WTC11 (cell line): ENCODE data around the gene CCNQ.

ENCODE experiments used
- ATF2 ChIP-seq: sonication (generic); formaldehyde crosslinking; IDR thresholded peaks from 2 replicates; pipeline ENCODE4 v1.8.1; 2022; ENCODE audit warnings: low read depth, missing genetic modification reagents, borderline replicate concordance
- CREB1 ChIP-seq: sonication (generic); formaldehyde crosslinking; IDR thresholded peaks from 2 replicates; pipeline ENCODE4 v1.8.0; 2023; ENCODE audit warnings: mild to moderate bottlenecking, missing genetic modification reagents
- CTCF ChIP-seq: fragments of 200-600 bp; IDR thresholded peaks from 2 replicates; pipeline ENCODE4 v1.8.0; 2022; ENCODE audit warnings: antibody characterized with exemption
- ESRRA ChIP-seq: sonication (generic); formaldehyde crosslinking; IDR thresholded peaks from 2 replicates; pipeline ENCODE4 v1.8.1; 2022; ENCODE audit warnings: mild to moderate bottlenecking, missing genetic modification reagents, borderline replicate concordance
- HMGA2 ChIP-seq: fragments of 250-450 bp; sonication (Bioruptor Pico); IDR thresholded peaks from 2 replicates; pipeline ENCODE4 v1.4.0; 2021; ENCODE audit warnings: mild to moderate bottlenecking, moderate library complexity
- IRF1 ChIP-seq: sonication (generic); formaldehyde crosslinking; IDR thresholded peaks from 2 replicates; pipeline ENCODE4 v1.8.0; 2023; ENCODE audit warnings: missing genetic modification reagents
- MAX ChIP-seq: sonication (generic); formaldehyde crosslinking; IDR thresholded peaks from 2 replicates; pipeline ENCODE4 v1.8.0; 2022; ENCODE audit warnings: mild to moderate bottlenecking, missing genetic modification reagents
- TEAD1 ChIP-seq: sonication (generic); formaldehyde crosslinking; IDR thresholded peaks from 2 replicates; pipeline ENCODE4 v1.8.0; 2022; ENCODE audit warnings: mild to moderate bottlenecking, missing genetic modification reagents
- ZBTB43 ChIP-seq: sonication (generic); formaldehyde crosslinking; IDR thresholded peaks from 2 replicates; pipeline ENCODE4 v1.8.1; 2023; ENCODE audit warnings: mild to moderate bottlenecking, missing genetic modification reagents
- ZMAT4 ChIP-seq: fragments of 250-450 bp; sonication (Bioruptor Pico); IDR thresholded peaks from 2 replicates; pipeline ENCODE4 v1.9.0; 2021; ENCODE audit warnings: mild to moderate bottlenecking
- ZSCAN18 ChIP-seq: fragments of 250-450 bp; sonication (Bioruptor Pico); IDR thresholded peaks from 2 replicates; pipeline ENCODE4 v2.1.2; 2022; ENCODE audit warnings: mild to moderate bottlenecking, moderate library complexity

- no peak for TF ChIP-seq ZSCAN18 (CRISPR knock-in tag)
- no peak for TF ChIP-seq ZBTB43 (CRISPR knock-in tag)
- no peak for TF ChIP-seq CTCF
- TF ChIP-seq CREB1 (CRISPR knock-in tag) = no peak
- TF ChIP-seq MAX (CRISPR knock-in tag) = no peak
- TF ChIP-seq ATF2 (CRISPR knock-in tag) = no peak
- no peak for TF ChIP-seq TEAD1 (CRISPR knock-in tag)
- no peak for TF ChIP-seq IRF1 (CRISPR knock-in tag)
- no peak for TF ChIP-seq ZMAT4
- TF ChIP-seq ESRRA (CRISPR knock-in tag) = no peak
- TF ChIP-seq HMGA2 (CRISPR knock-in tag) = no peak
These were observed 2.7 kb upstream of the CCNQ start for GRCh38 chrX:153601511-153602110.
